RWPE1 (cell line): ENCODE data around the gene PSTPIP1.

Experiments used
- CTCF ChIA-PET: fragments of 350-600 bp; sonication (Branson Sonifier 250); formaldehyde crosslinking; extraction: SDS; loops from one replicate; lab custom pipeline; 2021; lab: Yijun Ruan, JAX
- POLR2A ChIA-PET: fragments of 400-600 bp; formaldehyde crosslinking; extraction: SDS; loops from one replicate; lab custom pipeline; 2020; ENCODE audit warnings: antibody characterized with exemption; ENCODE audit not compliant: low non-redundant PET; lab: Yijun Ruan, JAX
- DNase-seq: peaks from one replicate; pipeline ENCODE4 v3.0.0; 2012; ENCODE audit warnings: low spot score
- H3K27ac ChIP-seq: fragments of 450-650 bp; 2 replicates; pipeline ENCODE4 v1.5.1; 2017
- TF ChIP-seq, protein P1 (sequence below): fragments of 450-650 bp; conservative IDR thresholded peaks from 2 replicates; pipeline ENCODE4 v1.5.1; 2017; ENCODE audit warnings: low read depth, mild to moderate bottlenecking

Gene PSTPIP1

GRCh38 chr15:76998663-76999285 lies 3.8 kb downstream of the PSTPIP1 start:
- TF ChIP-seq, protein P1, sequence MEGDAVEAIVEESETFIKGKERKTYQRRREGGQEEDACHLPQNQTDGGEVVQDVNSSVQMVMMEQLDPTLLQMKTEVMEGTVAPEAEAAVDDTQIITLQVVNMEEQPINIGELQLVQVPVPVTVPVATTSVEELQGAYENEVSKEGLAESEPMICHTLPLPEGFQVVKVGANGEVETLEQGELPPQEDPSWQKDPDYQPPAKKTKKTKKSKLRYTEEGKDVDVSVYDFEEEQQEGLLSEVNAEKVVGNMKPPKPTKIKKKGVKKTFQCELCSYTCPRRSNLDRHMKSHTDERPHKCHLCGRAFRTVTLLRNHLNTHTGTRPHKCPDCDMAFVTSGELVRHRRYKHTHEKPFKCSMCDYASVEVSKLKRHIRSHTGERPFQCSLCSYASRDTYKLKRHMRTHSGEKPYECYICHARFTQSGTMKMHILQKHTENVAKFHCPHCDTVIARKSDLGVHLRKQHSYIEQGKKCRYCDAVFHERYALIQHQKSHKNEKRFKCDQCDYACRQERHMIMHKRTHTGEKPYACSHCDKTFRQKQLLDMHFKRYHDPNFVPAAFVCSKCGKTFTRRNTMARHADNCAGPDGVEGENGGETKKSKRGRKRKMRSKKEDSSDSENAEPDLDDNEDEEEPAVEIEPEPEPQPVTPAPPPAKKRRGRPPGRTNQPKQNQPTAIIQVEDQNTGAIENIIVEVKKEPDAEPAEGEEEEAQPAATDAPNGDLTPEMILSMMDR = no peak
- ChIA-PET POLR2A (no interaction called here), CTCF (no interaction called here)
- no peak for DNase-seq
- no peak overlapping the region for H3K27ac ChIP-seq

DNA sequence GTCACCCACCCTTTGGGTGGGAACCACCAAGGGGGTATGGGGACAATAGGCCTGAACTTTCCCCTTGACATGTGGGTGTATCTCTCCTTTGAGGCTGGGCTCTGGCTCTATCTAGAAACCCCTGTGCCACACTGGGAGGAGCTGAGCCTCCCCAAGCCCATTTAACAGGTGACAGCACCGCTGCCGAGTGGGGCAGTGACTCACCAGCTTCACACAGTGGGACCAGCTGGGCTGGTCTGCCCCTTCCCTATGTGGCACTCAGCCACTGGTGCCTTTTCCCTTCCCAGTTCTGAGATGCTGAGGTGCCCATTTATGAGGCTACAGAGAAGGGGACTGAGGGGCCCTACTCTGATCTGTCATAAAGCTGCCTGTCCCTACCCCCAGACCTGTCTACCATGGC lies 5.1 kb downstream of the PSTPIP1 start:
- DNase-seq = no peak
- H3K27ac ChIP-seq = no peak overlapping the region
- TF ChIP-seq, protein P1 = no peak
- ChIA-PET POLR2A (no interaction called here), CTCF (interaction anchor here (0.6 to 0.8 kb wide), 2 partner anchors 24 to 822 kb away, joined by 3 read pairs; no protein-coding TSS in a partner anchor)

DNA sequence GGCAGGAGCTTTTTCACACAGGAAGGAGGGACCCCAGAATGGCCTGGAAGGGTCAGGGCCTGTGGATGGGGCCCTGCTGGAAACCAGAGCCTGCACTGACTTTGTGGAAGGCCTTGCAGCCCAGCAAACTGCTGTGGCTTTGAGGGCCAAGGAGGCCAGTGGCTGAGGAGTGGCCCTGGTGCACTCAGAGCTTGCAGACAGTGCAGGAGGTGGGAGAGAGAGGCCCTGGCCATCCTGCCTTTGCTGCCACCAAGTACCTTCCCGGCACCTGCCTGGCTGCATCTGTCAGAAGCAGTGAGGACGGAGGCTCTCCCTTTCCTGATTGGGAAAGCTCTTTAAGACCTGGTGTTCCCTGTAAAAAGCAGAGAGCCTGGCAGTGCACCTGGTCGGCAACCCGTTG lies 6.4 kb downstream of the PSTPIP1 start:
- ChIA-PET CTCF (no interaction called here), POLR2A (no interaction called here)
- no peak for DNase-seq
- TF ChIP-seq, protein P1 = no peak
- no peak overlapping the region for H3K27ac ChIP-seq

GRCh38 chr15:77001966-77002365 lies 7.0 kb downstream of the PSTPIP1 start:
- TF ChIP-seq, protein P1 = no peak
- ChIA-PET POLR2A (no interaction called here), CTCF (interaction anchor here (0.6 kb wide), 1 partner anchor 98 kb away, joined by 3 read pairs; no protein-coding TSS in a partner anchor)
- no peak for DNase-seq
- no peak overlapping the region for H3K27ac ChIP-seq

GRCh38 chr15:77002436-77002835 lies 7.5 kb downstream of the PSTPIP1 start:
- TF ChIP-seq, protein P1 = no peak
- H3K27ac ChIP-seq = no peak overlapping the region
- ChIA-PET CTCF (interaction anchor here (0.6 kb wide), 1 partner anchor 99 kb away, joined by 3 read pairs; no protein-coding TSS in a partner anchor), POLR2A (no interaction called here)
- no peak for DNase-seq

- POLR2A ChIA-PET = no interaction called here
- no peak overlapping the region for H3K27ac ChIP-seq
- TF ChIP-seq, protein P1 = no peak
- CTCF ChIA-PET = no interaction called here
- DNase-seq = no peak
Observed at GRCh38 chr15:77002954-77003912, 8.3 kb downstream of the PSTPIP1 start.
